Measurements from ENCODE around the gene FMO3. TPM values are rescaled to one million over a fixed set of nuclear protein-coding genes. Genes with fewer than 3 reads are reported as not detected.

Gene FMO3
- total RNA-seq, 1 experiment from 2014 or later: 0.12 TPM

DNA sequence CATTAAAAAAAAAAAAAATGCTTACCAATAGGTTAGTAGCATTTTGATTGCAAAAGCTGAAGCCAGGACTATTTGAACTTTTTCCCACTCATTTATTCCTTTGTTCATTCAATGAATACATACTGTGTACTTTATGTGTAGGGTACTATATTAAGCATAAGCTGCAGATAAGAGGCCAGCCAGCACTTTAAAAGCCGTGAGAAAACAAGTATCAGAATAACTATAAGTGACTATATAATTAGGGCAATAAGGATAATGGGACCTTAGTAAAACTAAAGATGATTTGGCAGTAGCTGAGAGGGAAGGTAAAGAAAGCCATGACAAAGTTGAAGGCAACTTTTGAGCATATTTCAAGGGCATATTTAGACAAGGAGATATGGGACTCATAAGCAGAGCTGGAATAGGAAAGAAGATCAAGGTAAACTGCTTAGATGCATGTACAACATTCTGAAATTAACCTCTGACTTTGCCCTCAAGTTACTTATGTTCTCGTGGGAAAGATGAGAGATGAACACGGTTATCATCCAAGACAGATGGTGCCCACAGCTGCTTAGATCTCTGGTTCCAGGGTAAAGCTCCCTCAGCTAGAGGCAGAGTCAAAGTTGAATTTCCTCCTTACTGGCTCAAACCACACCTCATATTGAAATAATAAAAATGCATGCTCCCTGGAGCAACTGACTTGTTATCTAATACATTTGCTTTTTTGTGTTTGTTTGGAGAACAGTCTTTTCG lies 50.4 kb downstream of the FMO3 start:
- no peaks in the 10 kb centered on the region for H3K36me3 ChIP-seq (ENCODE audit: control insufficient read depth in 1 of 2, insufficient read depth in 2 of 2, low read length in 2 of 2)
- H2AFZ ChIP-seq (ENCODE audit: low read depth, low read length, poor library complexity, severe bottlenecking): no peak overlapping the region
- no peaks in the 10 kb centered on the region for H3K4me1 ChIP-seq (ENCODE audit: control insufficient read depth in 1 of 2, insufficient read depth in 2 of 2, low read length in 2 of 2)
- ATAC-seq (no peak), DNase-seq (ENCODE audit: low read depth, low spot score) (no peak)
- H3K27me3 ChIP-seq (ENCODE audit: insufficient read depth, low read length): 0 out of 2 replicates have a peak, but pooled peaks cover 5% of the 10 kb centered on the region
- POLR2A ChIA-PET: no interaction called here
- no peaks in the 10 kb centered on the region for H3K9me2 ChIP-seq (ENCODE audit: insufficient read depth)
- no peaks in the 10 kb centered on the region for H3K9me3 ChIP-seq (ENCODE audit: control insufficient read depth in 1 of 2, insufficient read depth in 1 of 2, low read depth in 1 of 2, low read length in 2 of 2)
- no peak overlapping the region for H3K9ac ChIP-seq (ENCODE audit: low read length)
- no peaks in the 10 kb centered on the region for H4K20me1 ChIP-seq (ENCODE audit: insufficient read depth)
- H3K4me2 ChIP-seq (ENCODE audit: low read length): no peak overlapping the region
- intact Hi-C loops (cut with micrococcal nuclease): no loop called here
- RAD21 ChIA-PET (ENCODE audit: low non-redundant PET in 1 of 2, low total read pairs in 2 of 2, uncharacterized antibody in 2 of 2, unreplicated experiment in 2 of 2): no interaction called here
- no TSS peak for BruUV-seq (replicated peaks)
- H3K27ac ChIP-seq (ENCODE audit: low read depth, low read length): no peak overlapping the region
- no peak overlapping the region for H3K4me3 ChIP-seq (replicated peaks in 1 of 2; ENCODE audit: low read depth in 1 of 2, low read length in 2 of 2)
- no peaks in the 10 kb centered on the region for H3K79me2 ChIP-seq (ENCODE audit: insufficient read depth, low read length)
- TF ChIP-seq YY1 (IDR thresholded peaks at IDR 0.05; ENCODE audit: extremely low read depth, insufficient replicate concordance, low read depth, low read length) (no peak), RAD21 (IDR thresholded peaks at IDR 0.05; ENCODE audit: low read depth) (no peak), ATF3 (IDR thresholded peaks at IDR 0.05) (no peak)
- CTCF ChIA-PET: no interaction called here

GRCh38 chr1:171141688-171142415 lies 51.1 kb downstream of the FMO3 start:
- POLR2A ChIA-PET: no interaction called here
- TF ChIP-seq CEBPB (IDR thresholded peaks at IDR 0.05; ENCODE audit: low read depth) (no peak), ATF3 (IDR thresholded peaks at IDR 0.05) (no peak), TCF7L2 (IDR thresholded peaks at IDR 0.05; ENCODE audit: borderline replicate concordance, extremely low read depth, insufficient read depth, insufficient read length) (no peak), SP1 (IDR thresholded peaks at IDR 0.05; ENCODE audit: low read depth) (no peak), RAD21 (IDR thresholded peaks at IDR 0.05; ENCODE audit: low read depth) (no peak), CBX3 (IDR thresholded peaks at IDR 0.05; ENCODE audit: low read depth) (no peak), EZH2phosphoT487 (IDR thresholded peaks at IDR 0.05; ENCODE audit: borderline replicate concordance) (no peak), SRF (IDR thresholded peaks at IDR 0.05; ENCODE audit: low read depth) (no peak)
- TF ChIP-seq, protein P1, sequence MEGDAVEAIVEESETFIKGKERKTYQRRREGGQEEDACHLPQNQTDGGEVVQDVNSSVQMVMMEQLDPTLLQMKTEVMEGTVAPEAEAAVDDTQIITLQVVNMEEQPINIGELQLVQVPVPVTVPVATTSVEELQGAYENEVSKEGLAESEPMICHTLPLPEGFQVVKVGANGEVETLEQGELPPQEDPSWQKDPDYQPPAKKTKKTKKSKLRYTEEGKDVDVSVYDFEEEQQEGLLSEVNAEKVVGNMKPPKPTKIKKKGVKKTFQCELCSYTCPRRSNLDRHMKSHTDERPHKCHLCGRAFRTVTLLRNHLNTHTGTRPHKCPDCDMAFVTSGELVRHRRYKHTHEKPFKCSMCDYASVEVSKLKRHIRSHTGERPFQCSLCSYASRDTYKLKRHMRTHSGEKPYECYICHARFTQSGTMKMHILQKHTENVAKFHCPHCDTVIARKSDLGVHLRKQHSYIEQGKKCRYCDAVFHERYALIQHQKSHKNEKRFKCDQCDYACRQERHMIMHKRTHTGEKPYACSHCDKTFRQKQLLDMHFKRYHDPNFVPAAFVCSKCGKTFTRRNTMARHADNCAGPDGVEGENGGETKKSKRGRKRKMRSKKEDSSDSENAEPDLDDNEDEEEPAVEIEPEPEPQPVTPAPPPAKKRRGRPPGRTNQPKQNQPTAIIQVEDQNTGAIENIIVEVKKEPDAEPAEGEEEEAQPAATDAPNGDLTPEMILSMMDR (IDR thresholded peaks at IDR 0.05 in 2 of 3, conservative IDR thresholded peaks at IDR 0.05 in 1 of 3; ENCODE audit: borderline replicate concordance in 1 of 3, insufficient read depth in 1 of 3, low read depth in 2 of 3, low read length in 2 of 3): no peak
- TF ChIP-seq, protein P2, sequence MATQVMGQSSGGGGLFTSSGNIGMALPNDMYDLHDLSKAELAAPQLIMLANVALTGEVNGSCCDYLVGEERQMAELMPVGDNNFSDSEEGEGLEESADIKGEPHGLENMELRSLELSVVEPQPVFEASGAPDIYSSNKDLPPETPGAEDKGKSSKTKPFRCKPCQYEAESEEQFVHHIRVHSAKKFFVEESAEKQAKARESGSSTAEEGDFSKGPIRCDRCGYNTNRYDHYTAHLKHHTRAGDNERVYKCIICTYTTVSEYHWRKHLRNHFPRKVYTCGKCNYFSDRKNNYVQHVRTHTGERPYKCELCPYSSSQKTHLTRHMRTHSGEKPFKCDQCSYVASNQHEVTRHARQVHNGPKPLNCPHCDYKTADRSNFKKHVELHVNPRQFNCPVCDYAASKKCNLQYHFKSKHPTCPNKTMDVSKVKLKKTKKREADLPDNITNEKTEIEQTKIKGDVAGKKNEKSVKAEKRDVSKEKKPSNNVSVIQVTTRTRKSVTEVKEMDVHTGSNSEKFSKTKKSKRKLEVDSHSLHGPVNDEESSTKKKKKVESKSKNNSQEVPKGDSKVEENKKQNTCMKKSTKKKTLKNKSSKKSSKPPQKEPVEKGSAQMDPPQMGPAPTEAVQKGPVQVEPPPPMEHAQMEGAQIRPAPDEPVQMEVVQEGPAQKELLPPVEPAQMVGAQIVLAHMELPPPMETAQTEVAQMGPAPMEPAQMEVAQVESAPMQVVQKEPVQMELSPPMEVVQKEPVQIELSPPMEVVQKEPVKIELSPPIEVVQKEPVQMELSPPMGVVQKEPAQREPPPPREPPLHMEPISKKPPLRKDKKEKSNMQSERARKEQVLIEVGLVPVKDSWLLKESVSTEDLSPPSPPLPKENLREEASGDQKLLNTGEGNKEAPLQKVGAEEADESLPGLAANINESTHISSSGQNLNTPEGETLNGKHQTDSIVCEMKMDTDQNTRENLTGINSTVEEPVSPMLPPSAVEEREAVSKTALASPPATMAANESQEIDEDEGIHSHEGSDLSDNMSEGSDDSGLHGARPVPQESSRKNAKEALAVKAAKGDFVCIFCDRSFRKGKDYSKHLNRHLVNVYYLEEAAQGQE (IDR thresholded peaks at IDR 0.05; ENCODE audit: low read depth): no peak

More at GRCh38 chr1:171141688-171142415, 51.1 kb downstream of the FMO3 start:
- BruUV-seq (replicated peaks): no TSS peak
- Histone ChIP-seq H3K9me3 (ENCODE audit: control insufficient read depth in 1 of 2, insufficient read depth in 1 of 2, low read depth in 1 of 2, low read length in 2 of 2) (no peaks in the 10 kb centered on the region), H2AFZ (ENCODE audit: low read depth, low read length, poor library complexity, severe bottlenecking) (no peak overlapping the region), H3K4me1 (ENCODE audit: control insufficient read depth in 1 of 2, insufficient read depth in 2 of 2, low read length in 2 of 2) (no peaks in the 10 kb centered on the region), H3K79me2 (ENCODE audit: insufficient read depth, low read length) (no peaks in the 10 kb centered on the region), H3K27me3 (ENCODE audit: insufficient read depth, low read length) (0 out of 2 replicates have a peak, but pooled peaks cover 5% of the 10 kb centered on the region), H3K27ac (ENCODE audit: low read depth, low read length) (no peak overlapping the region), H4K20me1 (ENCODE audit: insufficient read depth) (no peaks in the 10 kb centered on the region), H3K9me2 (ENCODE audit: insufficient read depth) (no peaks in the 10 kb centered on the region), H3K4me3 (replicated peaks in 1 of 2; ENCODE audit: low read depth in 1 of 2, low read length in 2 of 2) (no peak overlapping the region), H3K36me3 (ENCODE audit: control insufficient read depth in 1 of 2, insufficient read depth in 2 of 2, low read length in 2 of 2) (no peaks in the 10 kb centered on the region), H3K9ac (ENCODE audit: low read length) (no peak overlapping the region), H3K4me2 (ENCODE audit: low read length) (no peak overlapping the region)
- intact Hi-C loops (cut with micrococcal nuclease): no loop called here
- ChIA-PET CTCF (no interaction called here), RAD21 (ENCODE audit: low non-redundant PET in 1 of 2, low total read pairs in 2 of 2, uncharacterized antibody in 2 of 2, unreplicated experiment in 2 of 2) (no interaction called here)
- no peak for ATAC-seq
- no peak for DNase-seq (ENCODE audit: low read depth, low spot score)

All from HCT116 (cell line).